Measurements from ENCODE around the gene ATF4.

Gene ATF4

DNA sequence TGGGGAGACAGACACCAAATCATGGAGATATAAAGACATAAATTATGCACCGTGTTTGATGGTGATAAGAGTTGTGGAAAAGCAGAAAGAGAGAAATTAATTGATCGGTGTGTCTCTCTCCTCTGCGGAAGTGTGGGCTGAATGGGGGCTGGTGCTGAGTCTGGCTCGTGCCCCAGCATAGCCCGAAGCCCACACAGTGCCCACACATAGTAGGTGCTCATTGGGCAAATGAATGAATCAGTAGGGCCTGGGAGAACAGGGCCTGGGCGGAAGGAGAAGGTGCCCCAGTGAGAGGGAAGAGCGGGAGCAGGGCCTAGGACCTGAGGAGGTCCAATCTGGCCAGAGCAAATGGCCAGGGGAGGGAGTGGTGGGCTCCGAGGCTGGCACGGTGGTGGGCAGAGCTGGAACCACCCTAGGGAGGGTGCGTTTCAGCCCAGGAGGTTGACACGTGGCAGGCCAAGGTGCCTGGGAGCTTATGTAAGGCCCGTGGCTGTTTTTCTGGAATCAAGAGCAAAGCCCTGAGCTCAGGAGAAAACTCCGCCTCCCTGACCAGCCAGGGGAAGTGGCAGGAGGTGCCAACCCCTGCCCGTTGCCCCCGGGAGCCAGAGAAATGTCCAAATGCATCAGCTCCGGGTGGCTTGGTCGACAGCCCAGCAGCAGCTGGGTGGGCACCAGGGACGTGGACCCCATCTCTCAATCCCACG lies 48.1 kb downstream of the ATF4 start:
- Histone ChIP-seq H3K36me3 (ENCODE audit: insufficient read depth, low read length) (no peaks in the 10 kb centered on the region), H3K4me2 (ENCODE audit: low read length) (no peak overlapping the region), H3K9ac (ENCODE audit: low read depth, low read length) (no peak overlapping the region), H3K27me3 (ENCODE audit: control insufficient read depth, insufficient read depth, low read length) (peaks cover 18% of the 10 kb centered on the region), H3K4me1 (ENCODE audit: control insufficient read depth, insufficient read depth, low read length) (no peaks in the 10 kb centered on the region), H3K9me3 (replicated peaks; ENCODE audit: low read length) (no peaks in the 10 kb centered on the region), H3K4me3 (ENCODE audit: low read length) (no peak overlapping the region)

- Histone ChIP-seq H3K4me2 (ENCODE audit: low read length) (no peak overlapping the region), H3K27me3 (ENCODE audit: control insufficient read depth, insufficient read depth, low read length) (peaks cover 18% of the 10 kb centered on the region)
These were observed 48.7 kb downstream of the ATF4 start for GRCh38 chr22:39569066-39569465.

DNA sequence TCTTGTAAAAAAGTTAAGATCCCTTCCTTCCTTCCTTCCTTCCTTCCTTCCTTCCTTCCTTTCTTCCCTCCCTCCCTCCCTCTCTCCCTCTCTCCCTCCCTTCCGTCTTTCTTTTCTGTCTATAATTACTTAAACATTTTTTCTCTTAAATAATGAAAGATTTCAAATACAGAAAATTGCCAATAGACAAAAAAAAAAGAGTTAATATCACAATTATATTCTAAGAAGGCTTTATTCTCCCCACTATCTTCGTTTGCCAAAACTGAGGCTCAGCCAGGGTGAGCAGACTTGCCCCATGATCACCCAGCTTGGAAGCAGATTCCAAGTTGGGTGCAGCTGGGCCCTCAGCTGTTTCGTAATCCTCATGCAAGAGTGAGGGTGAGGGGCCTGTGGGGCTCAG lies 49.9 kb downstream of the ATF4 start:
- Histone ChIP-seq H3K9me3 (replicated peaks; ENCODE audit: low read length) (no peaks in the 10 kb centered on the region), H3K4me1 (ENCODE audit: control insufficient read depth, insufficient read depth, low read length) (peaks cover 10% of the 10 kb centered on the region), H3K4me2 (ENCODE audit: low read length) (no peak overlapping the region), H3K36me3 (ENCODE audit: insufficient read depth, low read length) (no peaks in the 10 kb centered on the region), H3K4me3 (ENCODE audit: low read length) (no peak overlapping the region), H3K27me3 (ENCODE audit: control insufficient read depth, insufficient read depth, low read length) (peaks cover 18% of the 10 kb centered on the region), H3K9ac (ENCODE audit: low read depth, low read length) (no peak overlapping the region)

More at GRCh38 chr22:39569066-39569465, 48.7 kb downstream of the ATF4 start:
- H3K9me3 ChIP-seq (replicated peaks; ENCODE audit: low read length): no peaks in the 10 kb centered on the region
- H3K4me3 ChIP-seq (ENCODE audit: low read length): no peak overlapping the region
- H3K36me3 ChIP-seq (ENCODE audit: insufficient read depth, low read length): no peaks in the 10 kb centered on the region
- H3K4me1 ChIP-seq (ENCODE audit: control insufficient read depth, insufficient read depth, low read length): no peaks in the 10 kb centered on the region
- H3K9ac ChIP-seq (ENCODE audit: low read depth, low read length): no peak overlapping the region

- Histone ChIP-seq H3K27me3 (ENCODE audit: control insufficient read depth, insufficient read depth, low read length) (peaks cover 18% of the 10 kb centered on the region), H3K36me3 (ENCODE audit: insufficient read depth, low read length) (no peaks in the 10 kb centered on the region), H3K9me3 (replicated peaks; ENCODE audit: low read length) (no peaks in the 10 kb centered on the region), H3K4me1 (ENCODE audit: control insufficient read depth, insufficient read depth, low read length) (peaks cover 12% of the 10 kb centered on the region), H3K4me2 (ENCODE audit: low read length) (no peak within 1 kb of the TSS), H3K4me3 (ENCODE audit: low read length) (no peak within 1 kb of the TSS), H3K9ac (ENCODE audit: low read depth, low read length) (no peak within 1 kb of the TSS)
These were observed 50.3 kb downstream of the ATF4 start, which contains the start of gene CACNA1I for GRCh38 chr22:39570665-39571064. Gene CACNA1I, plus strand, starts transcription at chr22:39570753. Its CDS starts 0 bp downstream, at chr22:39570753.

DNA sequence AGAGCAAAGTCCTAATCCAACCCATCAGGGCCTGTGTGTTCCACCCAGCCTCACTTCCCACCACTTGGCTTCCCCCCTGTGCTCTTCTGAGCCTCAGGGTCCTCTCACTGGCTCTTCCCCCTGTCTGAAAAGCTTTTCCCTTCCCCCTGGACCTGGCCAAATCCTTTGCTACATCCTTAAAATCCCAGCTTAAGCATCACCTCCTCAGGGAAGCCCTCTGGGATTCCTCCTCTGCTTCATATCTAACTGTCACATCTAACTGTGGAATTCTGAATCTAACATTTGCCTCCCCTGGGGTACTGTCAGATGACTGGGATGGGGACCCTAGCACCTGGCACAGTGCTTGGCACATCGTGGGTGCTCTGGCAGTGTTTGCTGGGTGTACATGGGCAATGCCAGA lies 51.2 kb downstream of the ATF4 start:
- no peaks in the 10 kb centered on the region for H3K9me3 ChIP-seq (replicated peaks; ENCODE audit: low read length)

More for the DNA sequence above, 51.2 kb downstream of the ATF4 start:
- Histone ChIP-seq H3K9ac (ENCODE audit: low read depth, low read length) (no peak overlapping the region), H3K4me1 (ENCODE audit: control insufficient read depth, insufficient read depth, low read length) (peaks cover 12% of the 10 kb centered on the region), H3K4me2 (ENCODE audit: low read length) (no peak overlapping the region), H3K36me3 (ENCODE audit: insufficient read depth, low read length) (no peaks in the 10 kb centered on the region), H3K4me3 (ENCODE audit: low read length) (no peak overlapping the region), H3K27me3 (ENCODE audit: control insufficient read depth, insufficient read depth, low read length) (peaks cover 20% of the 10 kb centered on the region)

All from skeletal muscle satellite cell (primary cell).